ENCODE data around the gene CMC1. TPM values are rescaled to one million over a fixed set of nuclear protein-coding genes. Genes with fewer than 3 reads are reported as not detected.
"Not testable (repeated sequence)": the region's sequence is repeated elsewhere in the genome, so short reads cannot be mapped to it uniquely, and the experiment has no call there.

CMC1 gene
- total RNA-seq, 2 donors from 2014 or later, result 20.5 to 56.8 TPM

- no peak for DNase-seq (ENCODE audit: low spot score)
- no peak overlapping the region for H3K4me3 Mint-ChIP-seq
- ATAC-seq, result no peak
- no peaks in the 10 kb centered on the region for H3K9me3 Mint-ChIP-seq
- H3K27ac Mint-ChIP-seq, result no peak overlapping the region
- no peaks in the 10 kb centered on the region for H3K27me3 Mint-ChIP-seq
- H3K36me3 Mint-ChIP-seq, result peaks cover 6% of the 10 kb centered on the region
- H3K4me1 Mint-ChIP-seq (ENCODE audit: low read depth in 2 of 2), result peaks cover 0 to 2% of the 10 kb centered on the region in 2 donors
Observed at GRCh38 chr3:28262001-28262400, 20.6 kb downstream of the CMC1 start.

GRCh38 chr3:28265641-28266040, 24.2 kb downstream of the CMC1 start:
- Mint-ChIP-seq H3K27me3 (no peaks in the 10 kb centered on the region), H3K27ac (no peak overlapping the region), H3K4me3 (no peak overlapping the region), H3K36me3 (no peaks in the 10 kb centered on the region), H3K9me3 (no peaks in the 10 kb centered on the region), H3K4me1 (ENCODE audit: low read depth in 2 of 2) (peaks cover 0 to 12% of the 10 kb centered on the region in 2 donors)
- ATAC-seq (no peak), DNase-seq (ENCODE audit: low spot score) (no peak)

- Mint-ChIP-seq H3K9me3 (peaks cover 5% of the 10 kb centered on the region), H3K4me3 (no peak overlapping the region), H3K27me3 (no peaks in the 10 kb centered on the region), H3K27ac (no peak overlapping the region), H3K36me3 (peaks cover 20% of the 10 kb centered on the region), H3K4me1 (ENCODE audit: low read depth in 2 of 2) (peaks cover 5 to 20% of the 10 kb centered on the region in 2 donors)
- ATAC-seq (no peak), DNase-seq (ENCODE audit: low spot score) (no peak)
Observed at GRCh38 chr3:28267984-28268849, 26.8 kb downstream of the CMC1 start.

DNA sequence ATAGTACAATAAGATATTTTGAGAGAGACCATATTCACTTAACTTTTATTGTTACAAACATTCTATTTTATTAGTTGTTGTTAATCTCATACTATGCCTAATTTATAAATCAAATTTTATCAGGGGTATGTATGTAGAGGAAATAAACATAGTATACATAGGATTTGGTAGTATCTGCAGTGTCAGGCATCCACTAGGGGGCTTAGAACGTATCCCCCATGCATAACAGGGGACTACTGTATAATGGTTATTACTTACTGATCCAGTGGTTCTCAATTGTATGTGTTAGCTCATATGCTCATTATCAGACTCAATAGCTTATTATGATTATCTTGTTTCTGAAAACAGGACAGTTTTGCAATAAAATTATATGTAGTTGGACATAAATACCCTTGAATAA, 27.6 kb downstream of the CMC1 start:
- no peaks in the 10 kb centered on the region for H3K27me3 Mint-ChIP-seq
- DNase-seq (ENCODE audit: low spot score) (no peak), ATAC-seq (no peak)
- peaks cover 11% of the 10 kb centered on the region for H3K9me3 Mint-ChIP-seq
- H3K27ac Mint-ChIP-seq, result no peak overlapping the region
- peaks cover 5 to 23% of the 10 kb centered on the region in 2 donors for H3K4me1 Mint-ChIP-seq (ENCODE audit: low read depth in 2 of 2)
- peaks cover 27% of the 10 kb centered on the region for H3K36me3 Mint-ChIP-seq
- H3K4me3 Mint-ChIP-seq, result no peak overlapping the region

DNA sequence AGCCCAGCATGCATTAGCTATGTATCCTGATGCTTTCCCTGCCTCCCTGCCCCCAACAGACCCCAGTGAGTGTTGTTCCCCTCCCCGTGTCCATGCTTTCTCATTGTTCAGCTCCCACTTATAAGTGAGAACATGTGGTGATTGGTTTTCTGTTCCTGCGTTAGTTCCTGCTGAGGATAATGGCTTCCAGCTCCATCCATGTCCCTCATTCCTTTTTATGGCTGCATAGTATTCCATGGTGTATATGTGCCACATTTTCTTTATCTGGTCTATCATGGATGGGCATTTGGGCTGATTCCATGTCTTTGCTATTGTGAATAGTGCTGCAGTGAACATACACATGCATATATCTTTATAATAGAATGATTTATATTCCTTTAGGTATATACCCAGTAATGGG, 28.5 kb downstream of the CMC1 start:
- Mint-ChIP-seq H3K4me1 (ENCODE audit: low read depth in 2 of 2) (peaks cover 5 to 28% of the 10 kb centered on the region in 2 donors), H3K9me3 (peaks cover 17% of the 10 kb centered on the region), H3K36me3 (peaks cover 36% of the 10 kb centered on the region)
- not testable (repeated sequence) for DNase-seq (ENCODE audit: low spot score); H3K4me3 Mint-ChIP-seq; H3K27me3 Mint-ChIP-seq; ATAC-seq; H3K27ac Mint-ChIP-seq

DNA sequence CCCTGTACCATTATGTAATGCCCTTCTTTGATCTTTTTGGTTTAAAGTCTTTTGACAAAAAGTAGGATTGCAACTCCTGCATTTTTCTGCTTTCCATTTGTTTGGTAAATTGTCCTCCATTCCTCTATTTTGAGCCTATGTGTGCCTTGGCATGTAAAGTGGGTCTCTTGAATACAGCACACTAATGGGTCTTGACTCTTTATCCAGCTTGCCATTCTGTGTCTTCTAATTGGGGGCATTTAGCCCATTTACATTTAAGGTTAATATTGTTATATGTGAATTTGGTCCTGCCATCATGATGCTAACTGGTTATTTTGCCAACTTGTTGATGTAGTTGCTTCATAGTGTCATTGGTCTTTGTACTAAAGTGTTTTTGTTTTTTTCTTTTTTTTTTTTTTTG, 32.4 kb downstream of the CMC1 start:
- no peak for ATAC-seq
- Mint-ChIP-seq H3K4me1 (ENCODE audit: low read depth in 2 of 2) (peaks cover 13 to 33% of the 10 kb centered on the region in 2 donors), H3K36me3 (peaks cover 44% of the 10 kb centered on the region), H3K9me3 (peaks cover 19% of the 10 kb centered on the region), H3K27ac (peak overlapping the region in 1 of 2 donors; percentile 17), H3K4me3 (no peak overlapping the region), H3K27me3 (no peaks in the 10 kb centered on the region)
- no peak for DNase-seq (ENCODE audit: low spot score)

DNA sequence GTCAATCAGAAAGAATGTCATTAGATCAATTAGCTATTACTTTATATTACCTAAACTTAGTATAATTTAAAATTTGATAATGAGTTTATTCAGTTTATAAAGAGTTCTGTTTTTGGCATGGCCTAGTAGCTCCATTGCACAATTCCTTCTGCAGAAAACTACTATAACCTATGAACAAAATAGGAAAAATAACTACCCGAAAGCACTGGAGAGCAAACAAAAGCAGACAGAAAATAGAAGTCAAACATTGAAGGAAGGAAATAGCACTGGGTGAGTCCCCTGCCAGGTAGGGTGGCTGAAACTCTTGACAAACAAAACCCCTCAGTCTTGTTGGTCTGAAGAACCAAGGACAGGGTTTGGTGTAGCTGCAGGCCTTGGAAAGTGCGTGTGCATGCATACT, 37.5 kb downstream of the CMC1 start:
- H3K4me1 Mint-ChIP-seq (ENCODE audit: low read depth in 2 of 2), result peaks cover 13 to 17% of the 10 kb centered on the region in 2 donors
- DNase-seq (ENCODE audit: low spot score), result no peak
- H3K9me3 Mint-ChIP-seq, result peaks cover 8% of the 10 kb centered on the region
- no peak for ATAC-seq
- H3K36me3 Mint-ChIP-seq, result peaks cover 17% of the 10 kb centered on the region
- H3K4me3 Mint-ChIP-seq, result no peak overlapping the region
- H3K27ac Mint-ChIP-seq, result no peak overlapping the region
- H3K27me3 Mint-ChIP-seq, result no peaks in the 10 kb centered on the region

DNA sequence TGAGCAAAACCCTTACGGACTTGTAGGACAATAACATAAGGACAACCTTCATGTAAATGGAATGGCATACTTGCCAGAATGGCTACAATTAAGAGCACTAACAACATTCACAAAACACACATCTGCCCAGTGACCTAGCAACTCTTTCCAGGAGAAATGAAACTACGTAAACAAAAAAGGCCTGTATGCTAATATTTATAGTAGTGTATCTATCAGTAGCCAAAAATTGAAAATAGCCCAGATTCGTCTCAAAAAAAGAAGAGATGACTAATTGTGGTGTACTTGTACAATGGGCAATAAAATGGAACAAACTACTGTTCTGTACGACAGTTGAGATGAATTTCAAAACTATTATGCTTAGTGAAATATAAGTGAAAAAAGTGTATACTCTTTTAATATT, 38.4 kb downstream of the CMC1 start:
- H3K27me3 Mint-ChIP-seq, result no peaks in the 10 kb centered on the region
- peaks cover 9% of the 10 kb centered on the region for H3K36me3 Mint-ChIP-seq
- ATAC-seq, result no peak
- no peak overlapping the region for H3K4me3 Mint-ChIP-seq
- no peak overlapping the region for H3K27ac Mint-ChIP-seq
- DNase-seq (ENCODE audit: low spot score), result no peak
- H3K9me3 Mint-ChIP-seq, result peaks cover 3% of the 10 kb centered on the region
- peaks cover 18% of the 10 kb centered on the region in 2 donors for H3K4me1 Mint-ChIP-seq (ENCODE audit: low read depth in 2 of 2)

GRCh38 chr3:28280781-28281180, 39.4 kb downstream of the CMC1 start:
- DNase-seq (ENCODE audit: low spot score) (no peak), ATAC-seq (no peak)
- H3K4me3 Mint-ChIP-seq, result no peak overlapping the region
- no peaks in the 10 kb centered on the region for H3K9me3 Mint-ChIP-seq
- no peaks in the 10 kb centered on the region for H3K27me3 Mint-ChIP-seq
- no peak overlapping the region for H3K27ac Mint-ChIP-seq
- H3K36me3 Mint-ChIP-seq, result peaks cover 5% of the 10 kb centered on the region
- peaks cover 22 to 26% of the 10 kb centered on the region in 2 donors for H3K4me1 Mint-ChIP-seq (ENCODE audit: low read depth in 2 of 2)

- no peaks in the 10 kb centered on the region for H3K27me3 Mint-ChIP-seq
- ATAC-seq (peak; percentile 75 to 81), DNase-seq (ENCODE audit: low spot score) (no peak)
- peaks cover 38 to 45% of the 10 kb centered on the region in 2 donors for H3K4me1 Mint-ChIP-seq (ENCODE audit: low read depth in 2 of 2)
- H3K27ac Mint-ChIP-seq, result peak overlapping the region; percentile 63 to 84
- H3K9me3 Mint-ChIP-seq, result no peaks in the 10 kb centered on the region
- peak overlapping the region; percentile 73 for H3K4me3 Mint-ChIP-seq
- peaks cover 3% of the 10 kb centered on the region for H3K36me3 Mint-ChIP-seq
Observed at GRCh38 chr3:28286595-28286994, 45.2 kb downstream of the CMC1 start.

- ATAC-seq, result peak; percentile 52 to 79
- Mint-ChIP-seq H3K9me3 (no peaks in the 10 kb centered on the region), H3K36me3 (peaks cover 6% of the 10 kb centered on the region), H3K4me3 (peak overlapping the region; percentile 73), H3K4me1 (ENCODE audit: low read depth in 2 of 2) (peaks cover 41 to 49% of the 10 kb centered on the region in 2 donors), H3K27me3 (no peaks in the 10 kb centered on the region), H3K27ac (peak overlapping the region; percentile 63 to 84)
- DNase-seq (ENCODE audit: low spot score), result no peak
Observed at GRCh38 chr3:28287046-28287445, 45.6 kb downstream of the CMC1 start.

GRCh38 chr3:28290863-28291300, 49.5 kb downstream of the CMC1 start:
- DNase-seq (ENCODE audit: low spot score) (no peak), ATAC-seq (peak; percentile 62 to 72)
- no peaks in the 10 kb centered on the region for H3K9me3 Mint-ChIP-seq
- peak overlapping the region; percentile 86 for H3K4me3 Mint-ChIP-seq
- peak overlapping the region; percentile 80 to 95 for H3K27ac Mint-ChIP-seq
- H3K36me3 Mint-ChIP-seq, result peaks cover 6% of the 10 kb centered on the region
- H3K4me1 Mint-ChIP-seq (ENCODE audit: low read depth in 2 of 2), result peaks cover 46 to 57% of the 10 kb centered on the region in 2 donors
- H3K27me3 Mint-ChIP-seq, result no peaks in the 10 kb centered on the region

DNA sequence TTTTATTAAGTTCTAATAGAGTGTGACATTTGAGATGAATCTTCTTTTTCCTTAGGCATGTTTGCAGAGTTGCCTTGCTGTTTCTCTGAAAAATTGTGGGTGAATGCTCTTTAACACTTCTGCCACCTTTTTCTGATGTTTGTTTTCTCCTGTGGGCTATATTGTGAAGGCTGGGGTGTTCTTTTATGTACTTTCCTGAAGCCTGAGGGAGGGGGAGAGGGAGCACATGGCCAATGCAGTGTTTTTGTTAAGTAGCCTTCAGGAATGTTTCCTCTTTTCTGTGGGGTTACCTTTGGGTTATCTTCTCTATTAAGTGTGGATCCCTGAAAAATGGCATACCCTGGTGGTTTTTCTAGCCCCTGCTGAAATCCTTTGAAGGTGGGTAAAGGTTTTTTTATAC, 50.2 kb downstream of the CMC1 start:
- no peaks in the 10 kb centered on the region for H3K9me3 Mint-ChIP-seq
- peak overlapping the region; percentile 86 for H3K4me3 Mint-ChIP-seq
- no peaks in the 10 kb centered on the region for H3K27me3 Mint-ChIP-seq
- peaks cover 41 to 56% of the 10 kb centered on the region in 2 donors for H3K4me1 Mint-ChIP-seq (ENCODE audit: low read depth in 2 of 2)
- peak overlapping the region; percentile 80 to 95 for H3K27ac Mint-ChIP-seq
- ATAC-seq (no peak), DNase-seq (ENCODE audit: low spot score) (no peak)
- H3K36me3 Mint-ChIP-seq, result peaks cover 6% of the 10 kb centered on the region

DNA sequence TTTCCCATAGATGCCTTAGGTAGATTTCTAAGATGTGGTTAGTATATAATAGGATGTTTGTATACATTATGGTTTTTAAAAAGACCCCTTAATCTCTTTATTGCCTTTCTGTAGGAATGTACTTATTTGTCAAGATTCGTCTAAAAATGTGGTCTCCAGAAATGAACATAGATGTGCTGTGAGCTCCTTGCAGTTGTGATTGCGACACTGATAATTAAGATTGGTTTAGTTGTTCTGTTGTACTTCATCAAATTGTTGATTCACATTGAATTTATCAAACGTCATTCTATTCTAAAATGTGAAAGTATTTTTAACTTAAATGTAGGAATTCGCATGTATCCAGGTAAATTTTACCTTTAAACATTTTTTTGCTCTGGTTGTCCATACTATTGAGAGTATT, 51.2 kb downstream of the CMC1 start:
- Mint-ChIP-seq H3K4me1 (ENCODE audit: low read depth in 2 of 2) (peaks cover 41 to 55% of the 10 kb centered on the region in 2 donors), H3K9me3 (no peaks in the 10 kb centered on the region), H3K36me3 (peaks cover 6% of the 10 kb centered on the region), H3K4me3 (peak overlapping the region; percentile 86), H3K27me3 (no peaks in the 10 kb centered on the region), H3K27ac (peak overlapping the region; percentile 80 to 95)
- ATAC-seq, result no peak
- DNase-seq (ENCODE audit: low spot score), result no peak

All from natural killer cell treated with Interleukin-12 subunit alpha and Interleukin-12 subunit beta and Interleukin-15 and Interleukin-18, amount 100 ng/mL, for 72 hours (primary cell).